ENCODE results near the gene FHL3. TPM values are rescaled to one million over a fixed set of nuclear protein-coding genes. Genes with fewer than 3 reads are reported as not detected.

The FHL3 gene
- total and polyA plus RNA-seq, 9 of the 15 experiments (the other 6 are each of a cell fraction or from before 2014, with no cell fraction given), result 6.1 to 144 (median 34.1) TPM

DNA sequence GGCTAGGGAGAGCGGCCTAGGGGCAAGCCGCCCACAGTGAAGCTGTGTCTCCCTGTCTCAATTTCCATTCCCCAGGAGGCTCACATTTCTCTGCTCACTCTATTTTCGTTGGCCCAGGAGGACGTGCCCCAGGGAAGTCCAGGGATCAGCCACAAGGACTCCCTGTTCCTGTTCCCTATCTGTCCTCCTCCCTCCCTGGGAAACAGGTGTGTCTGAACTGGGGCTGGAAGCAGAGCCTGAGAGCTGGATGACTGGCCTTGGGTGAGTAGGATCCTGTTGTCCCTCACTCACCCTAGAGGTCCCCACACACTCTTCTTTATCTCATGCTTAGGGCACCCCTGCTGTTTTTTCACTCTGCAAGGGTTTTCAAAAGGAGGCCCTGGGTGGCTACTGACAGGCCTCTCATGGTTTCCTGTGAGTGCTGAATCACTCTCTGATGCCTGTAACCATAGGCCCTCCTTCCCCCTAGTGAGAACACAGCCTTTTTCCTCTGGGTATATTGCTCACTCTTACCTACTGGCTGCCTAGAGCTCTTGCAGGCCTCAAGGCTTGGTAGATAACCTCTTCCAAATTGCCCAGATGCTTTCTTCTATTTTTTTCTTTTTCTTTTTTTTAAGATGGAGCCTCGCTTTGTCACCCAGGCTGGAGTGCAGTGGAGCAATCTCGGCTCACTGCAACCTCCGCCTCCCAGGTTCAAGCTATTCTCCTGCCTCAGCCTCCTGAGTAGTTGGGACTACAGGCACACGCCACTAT, 4.0 kb upstream of the FHL3 start (continued):
- TF ChIP-seq, protein P1, sequence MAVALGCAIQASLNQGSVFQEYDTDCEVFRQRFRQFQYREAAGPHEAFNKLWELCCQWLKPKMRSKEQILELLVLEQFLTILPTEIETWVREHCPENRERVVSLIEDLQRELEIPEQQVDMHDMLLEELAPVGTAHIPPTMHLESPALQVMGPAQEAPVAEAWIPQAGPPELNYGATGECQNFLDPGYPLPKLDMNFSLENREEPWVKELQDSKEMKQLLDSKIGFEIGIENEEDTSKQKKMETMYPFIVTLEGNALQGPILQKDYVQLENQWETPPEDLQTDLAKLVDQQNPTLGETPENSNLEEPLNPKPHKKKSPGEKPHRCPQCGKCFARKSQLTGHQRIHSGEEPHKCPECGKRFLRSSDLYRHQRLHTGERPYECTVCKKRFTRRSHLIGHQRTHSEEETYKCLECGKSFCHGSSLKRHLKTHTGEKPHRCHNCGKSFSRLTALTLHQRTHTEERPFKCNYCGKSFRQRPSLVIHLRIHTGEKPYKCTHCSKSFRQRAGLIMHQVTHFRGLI (CRISPR knock-in tag; IDR thresholded peaks at IDR 0.05), result 0 out of 2 replicates have a peak, but pooled peaks have one; percentile 44
- TF ChIP-seq ZNF695 (CRISPR knock-in tag; IDR thresholded peaks at IDR 0.05) (no peak), XRCC5 (IDR thresholded peaks at IDR 0.05; ENCODE audit: low read depth, low read length) (no peak), CCNT2 (IDR thresholded peaks at IDR 0.05; ENCODE audit: borderline replicate concordance, extremely low read depth, insufficient read length, low read depth, low read length) (no peak), GABPB1 (CRISPR knock-in tag; IDR thresholded peaks at IDR 0.05) (peak; percentile 31; the same call in 1 of the 2 replicates), ZNF507 (tag; conservative IDR thresholded peaks at IDR 0.05) (no peak), LCOR (CRISPR knock-in tag; IDR thresholded peaks at IDR 0.05) (no peak), ZNF24 (IDR thresholded peaks at IDR 0.05) (no peak), MCM3 (IDR thresholded peaks at IDR 0.05) (no peak), ELK3 (CRISPR knock-in tag; IDR thresholded peaks at IDR 0.05) (no peak), RBM34 (IDR thresholded peaks at IDR 0.05; ENCODE audit: borderline replicate concordance, insufficient read depth, low read length) (no peak), TCF7L2 (IDR thresholded peaks at IDR 0.05; ENCODE audit: low read depth, low read length) (no peak), TCF7 (IDR thresholded peaks at IDR 0.05; ENCODE audit: borderline replicate concordance) (no peak), ZNF165 (CRISPR knock-in tag; IDR thresholded peaks at IDR 0.05; ENCODE audit: borderline replicate concordance) (no peak), ZNF143 (CRISPR knock-in tag; IDR thresholded peaks at IDR 0.05) (no peak), ZNF408 (CRISPR knock-in tag; IDR thresholded peaks at IDR 0.05; ENCODE audit: low read depth) (no peak), FOSL1 (tag; conservative IDR thresholded peaks at IDR 0.05) (peak; percentile 60), SIN3A (IDR thresholded peaks at IDR 0.05; ENCODE audit: borderline replicate concordance in 2 of 2, control insufficient read depth in 1 of 2, low read depth in 2 of 2, low read length in 2 of 2) (no peak; a peak in 1 of 4 replicates), SMAD4 (CRISPR knock-in tag; conservative IDR thresholded peaks at IDR 0.05) (peak; percentile 85), ZNF436 (CRISPR knock-in tag; IDR thresholded peaks at IDR 0.05) (no peak), ZNF282 (CRISPR knock-in tag; IDR thresholded peaks at IDR 0.05) (no peak), NCOA4 (IDR thresholded peaks at IDR 0.05; ENCODE audit: partially characterized antibody) (no peak), TAF15 (IDR thresholded peaks at IDR 0.05; ENCODE audit: low read depth, low read length) (no peak), STAT5B (CRISPR knock-in tag; IDR thresholded peaks at IDR 0.05) (no peak), HNRNPL (IDR thresholded peaks at IDR 0.05; ENCODE audit: low read depth, low read length) (no peak), ERF (CRISPR knock-in tag; IDR thresholded peaks at IDR 0.05) (no peak)
- TF ChIP-seq, protein P2, sequence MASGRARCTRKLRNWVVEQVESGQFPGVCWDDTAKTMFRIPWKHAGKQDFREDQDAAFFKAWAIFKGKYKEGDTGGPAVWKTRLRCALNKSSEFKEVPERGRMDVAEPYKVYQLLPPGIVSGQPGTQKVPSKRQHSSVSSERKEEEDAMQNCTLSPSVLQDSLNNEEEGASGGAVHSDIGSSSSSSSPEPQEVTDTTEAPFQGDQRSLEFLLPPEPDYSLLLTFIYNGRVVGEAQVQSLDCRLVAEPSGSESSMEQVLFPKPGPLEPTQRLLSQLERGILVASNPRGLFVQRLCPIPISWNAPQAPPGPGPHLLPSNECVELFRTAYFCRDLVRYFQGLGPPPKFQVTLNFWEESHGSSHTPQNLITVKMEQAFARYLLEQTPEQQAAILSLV (tag; IDR thresholded peaks at IDR 0.05), result 0 out of 2 replicates have a peak, but pooled peaks have one; percentile 47
